SU-DHL-6 (cell line): ENCODE results near the gene CFAP126.

Experiments used
- EZH2phosphoT487 ChIP-seq: fragments of 200-600 bp; sonication (generic), shearing (Covaris generic); conservative IDR thresholded peaks from 2 replicates; pipeline ENCODE4 v1.6.1; 2018; ENCODE audit warnings: mild to moderate bottlenecking, antibody characterized with exemption, low read length, moderate library complexity, mixed read lengths
- TF ChIP-seq, protein P1 (sequence below): fragments of 200-600 bp; sonication (generic); IDR thresholded peaks from one replicate; pipeline ENCODE4 v1.5.1; 2017; ENCODE audit warnings: antibody characterized with exemption, mild to moderate bottlenecking, low read length, moderate library complexity; ENCODE audit not compliant: insufficient read depth, poor library complexity, severe bottlenecking

DNA sequence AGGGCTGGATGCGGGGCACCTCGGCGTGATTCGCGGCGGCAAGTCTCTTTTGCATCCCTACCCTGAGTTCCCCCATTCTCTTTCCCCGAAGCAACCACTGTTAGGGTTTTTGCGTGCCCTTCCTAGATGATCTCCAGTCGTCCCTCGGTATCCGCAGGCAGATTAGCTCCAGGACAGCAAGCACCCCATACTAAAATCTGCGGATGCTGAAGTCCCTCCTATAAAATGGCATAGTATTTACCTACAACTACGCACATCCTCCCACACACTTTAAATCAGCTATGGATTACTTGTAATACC is 22.8 kb upstream of the CFAP126 start:
- TF ChIP-seq, protein P1, sequence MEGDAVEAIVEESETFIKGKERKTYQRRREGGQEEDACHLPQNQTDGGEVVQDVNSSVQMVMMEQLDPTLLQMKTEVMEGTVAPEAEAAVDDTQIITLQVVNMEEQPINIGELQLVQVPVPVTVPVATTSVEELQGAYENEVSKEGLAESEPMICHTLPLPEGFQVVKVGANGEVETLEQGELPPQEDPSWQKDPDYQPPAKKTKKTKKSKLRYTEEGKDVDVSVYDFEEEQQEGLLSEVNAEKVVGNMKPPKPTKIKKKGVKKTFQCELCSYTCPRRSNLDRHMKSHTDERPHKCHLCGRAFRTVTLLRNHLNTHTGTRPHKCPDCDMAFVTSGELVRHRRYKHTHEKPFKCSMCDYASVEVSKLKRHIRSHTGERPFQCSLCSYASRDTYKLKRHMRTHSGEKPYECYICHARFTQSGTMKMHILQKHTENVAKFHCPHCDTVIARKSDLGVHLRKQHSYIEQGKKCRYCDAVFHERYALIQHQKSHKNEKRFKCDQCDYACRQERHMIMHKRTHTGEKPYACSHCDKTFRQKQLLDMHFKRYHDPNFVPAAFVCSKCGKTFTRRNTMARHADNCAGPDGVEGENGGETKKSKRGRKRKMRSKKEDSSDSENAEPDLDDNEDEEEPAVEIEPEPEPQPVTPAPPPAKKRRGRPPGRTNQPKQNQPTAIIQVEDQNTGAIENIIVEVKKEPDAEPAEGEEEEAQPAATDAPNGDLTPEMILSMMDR, result no peak
- no peak for TF ChIP-seq EZH2phosphoT487
